HCT116 (cell line): ENCODE results near the gene CD33. TPM values are rescaled to one million over a fixed set of nuclear protein-coding genes. Genes with fewer than 3 reads are reported as not detected.

Source experiments
- ATAC-seq: fragments of 200-7000 bp; cut with Tn5 transposase; 2 replicates; pipeline ENCODE4 v1.9.1; 2020; ENCODE audit warnings: mild to moderate bottlenecking, moderate library complexity
- BruUV-seq: library from RNA; stranded (reverse); fragments of 400-500 nt; replicated peaks from 2 replicates; lab custom pipeline; 2021; lab: Mats Ljungman, UMichigan
- CTCF ChIA-PET: fragments of 300-600 bp; sonication (Branson Sonifier 250); formaldehyde crosslinking; loops from one replicate; lab custom pipeline; 2021; ENCODE audit warnings: antibody characterized with exemption; lab: Charles Lee
- POLR2A ChIA-PET: fragments of 300-600, 350-600 bp; sonication (Branson Sonifier 250); formaldehyde crosslinking; loops from one replicate; lab custom pipeline; 2021; ENCODE audit warnings: antibody characterized with exemption; lab: Charles Lee
- RAD21 ChIA-PET, 2 experiments: fragments of 300-600 bp; sonication (Branson Sonifier 250); formaldehyde crosslinking; loops; one replicate each; lab custom pipeline; 2023; ENCODE audit warnings: low total read pairs in 2 of 2; ENCODE audit not compliant: uncharacterized antibody in 2 of 2, unreplicated experiment in 2 of 2, low non-redundant PET in 1 of 2; lab: Charles Lee
- DNase-seq: peaks from one replicate; pipeline ENCODE4 v3.0.0-alpha.2; 2010; ENCODE audit warnings: low read depth, low spot score
- H2AFZ ChIP-seq: fragments of 200-600 bp; shearing (Covaris generic), sonication (generic); 2 replicates; pipeline ENCODE4 v1.6.1; 2017; ENCODE audit warnings: low read depth, mixed run types, mixed read lengths, antibody characterized with exemption, low read length; ENCODE audit not compliant: poor library complexity, severe bottlenecking
- H3K27ac ChIP-seq: 2 replicates; pipeline ENCODE4 v1.5.1; 2012; ENCODE audit warnings: low read depth, low read length
- H3K27me3 ChIP-seq: fragments of 200-600 bp; sonication (generic); 2 replicates; pipeline ENCODE4 v1.6.1; 2016; ENCODE audit warnings: mixed run types, low read length, mixed read lengths; ENCODE audit not compliant: insufficient read depth
- H3K36me3 ChIP-seq, 2 experiments: fragments of 200-500 bp in 1 of 2; fragments of 200-600 bp in 1 of 2; sonication (Bioruptor generic) in 1 of 2; sonication (generic) in 1 of 2; 2 replicates each; pipeline versions ENCODE4 v1.5.1 to v1.6.1; 2014 to 2016; ENCODE audit warnings: low read length in 2 of 2, inconsistent platforms in 1 of 2, mixed read lengths in 1 of 2, mixed run types in 1 of 2; ENCODE audit not compliant: insufficient read depth in 2 of 2, control insufficient read depth in 1 of 2
- H3K4me1 ChIP-seq, 2 experiments: fragments of 200-600 bp in 1 of 2; sonication (generic) in 1 of 2; 2 replicates each; pipeline versions ENCODE4 v1.5.1 to v1.6.1; 2012 to 2017; ENCODE audit warnings: low read length in 2 of 2, inconsistent platforms in 1 of 2, mild to moderate bottlenecking in 1 of 2, mixed read lengths in 1 of 2, mixed run types in 1 of 2, moderate library complexity in 1 of 2; ENCODE audit not compliant: insufficient read depth in 2 of 2, control insufficient read depth in 1 of 2
- H3K4me2 ChIP-seq: fragments of 200-600 bp; sonication (generic); 2 replicates; pipeline ENCODE4 v1.6.1; 2017; ENCODE audit warnings: mixed run types, low read length, mixed read lengths
- H3K4me3 ChIP-seq, 2 experiments: fragments of 200-600 bp in 1 of 2; sonication (generic) in 1 of 2; replicated peaks in 1 of 2; 2 replicates each; pipeline ENCODE4 v1.5.1; 2011 to 2016; ENCODE audit warnings: low read length in 2 of 2, control low read depth in 1 of 2, low read depth in 1 of 2, mild to moderate bottlenecking in 1 of 2, mixed read lengths in 1 of 2, mixed run types in 1 of 2
- H3K79me2 ChIP-seq: fragments of 200-600 bp; sonication (generic); 2 replicates; pipeline ENCODE4 v1.6.1; 2017; ENCODE audit warnings: mild to moderate bottlenecking, mixed run types, low read length, moderate library complexity, mixed read lengths; ENCODE audit not compliant: insufficient read depth
- H3K9ac ChIP-seq: fragments of 200-600 bp; sonication (generic); 2 replicates; pipeline ENCODE4 v1.6.1; 2016; ENCODE audit warnings: low read length, mixed read lengths
- H3K9me2 ChIP-seq: fragments of 200-600 bp; sonication (generic), shearing (Covaris generic); 2 replicates; pipeline ENCODE4 v1.6.1; 2017; ENCODE audit warnings: mixed run types, mild to moderate bottlenecking, moderate library complexity; ENCODE audit not compliant: insufficient read depth
- H3K9me3 ChIP-seq, 2 experiments: fragments of 200-500 bp in 1 of 2; fragments of 200-600 bp in 1 of 2; sonication (Bioruptor generic) in 1 of 2; sonication (generic) in 1 of 2; 2 replicates each; pipeline ENCODE4 v1.6.1; 2014 to 2017; ENCODE audit warnings: low read length in 2 of 2, mixed read lengths in 2 of 2, inconsistent platforms in 1 of 2, low read depth in 1 of 2, mild to moderate bottlenecking in 1 of 2, mixed run types in 1 of 2, moderate library complexity in 1 of 2; ENCODE audit not compliant: control insufficient read depth in 1 of 2, insufficient read depth in 1 of 2
- H4K20me1 ChIP-seq: fragments of 200-600 bp; sonication (generic), shearing (Covaris generic); 2 replicates; pipeline ENCODE4 v1.6.1; 2017; ENCODE audit warnings: mixed run types, mild to moderate bottlenecking, moderate library complexity; ENCODE audit not compliant: insufficient read depth
- ATF3 ChIP-seq: IDR thresholded peaks from 2 replicates; pipeline ENCODE4 v1.6.1; 2012
- CEBPB ChIP-seq: IDR thresholded peaks from 2 replicates; pipeline ENCODE4 v1.6.1; 2012; ENCODE audit warnings: low read depth
- REST ChIP-seq: IDR thresholded peaks from 2 replicates; pipeline ENCODE4 v1.6.1; 2012; ENCODE audit warnings: low read depth
- SIN3A ChIP-seq: IDR thresholded peaks from 2 replicates; pipeline ENCODE4 v1.6.1; 2012; ENCODE audit warnings: low read depth
- intact Hi-C: fragments of 100-400 bp; cut with micrococcal nuclease; formaldehyde crosslinking; loops from 2 replicates; pipeline ENCODE4 v1.10.0; 2022
- total RNA-seq: library from RNA; stranded (reverse); gene quantifications from one replicate; pipeline ENCODE4 v1.2.1, GENCODE V29; 2021; ENCODE audit not compliant: unreplicated experiment

CD33 gene
- total RNA-seq, 1 experiment from 2014 or later, result 3.1 TPM

- H3K27me3 ChIP-seq, result no peaks in the 10 kb centered on the region
- H2AFZ ChIP-seq, result no peak overlapping the region
- H3K4me3 ChIP-seq, result no peak overlapping the region
- no peak for ATAC-seq
- no peak overlapping the region for H3K27ac ChIP-seq
- RAD21 ChIA-PET, result no interaction called here
- H3K4me1 ChIP-seq, result no peaks in the 10 kb centered on the region; a peak in 1 of 4 replicates
- no peaks in the 10 kb centered on the region for H3K79me2 ChIP-seq
- intact Hi-C loops, result no loop called here
- no peak for DNase-seq
- H3K9me2 ChIP-seq, result no peaks in the 10 kb centered on the region
- H3K9ac ChIP-seq, result no peak overlapping the region
- no peaks in the 10 kb centered on the region for H3K9me3 ChIP-seq
- H4K20me1 ChIP-seq, result no peaks in the 10 kb centered on the region
- CTCF ChIA-PET, result interaction anchor here (1.1 kb wide), 1 partner anchor 12 kb away, joined by 8 read pairs; no protein-coding TSS in a partner anchor
- POLR2A ChIA-PET, result no interaction called here
- no peak for TF ChIP-seq REST
- TF ChIP-seq SIN3A, result no peak
- TF ChIP-seq ATF3, result no peak
- no peak for TF ChIP-seq CEBPB
- no TSS peak for BruUV-seq
- no peak overlapping the region for H3K4me2 ChIP-seq
- H3K36me3 ChIP-seq, result no peaks in the 10 kb centered on the region
Measured at GRCh38 chr19:51247972-51248590, 23.2 kb downstream of the CD33 start.
